Hepatocyte (in vitro differentiated cells): Measurements from ENCODE around the gene SNRNP200.

Source experiments
- CTCF ChIP-seq: fragments of 200-600 bp; sonication (generic); IDR thresholded peaks from 2 replicates; pipeline ENCODE4 v1.5.1; 2016; ENCODE audit warnings: antibody characterized with exemption, mild to moderate bottlenecking; ENCODE audit not compliant: poor library complexity
- EZH2 ChIP-seq: fragments of 200-600 bp; sonication (generic); IDR thresholded peaks from 2 replicates; pipeline ENCODE4 v1.6.1; 2016; ENCODE audit warnings: antibody characterized with exemption, mild to moderate bottlenecking, borderline replicate concordance

GRCh38 chr2:96315400-96316071 lies 10.2 kb upstream of the SNRNP200 start:
- TF ChIP-seq CTCF = no peak
- no peak for TF ChIP-seq EZH2
